ENCODE results near the gene ABCF1. TPM values are rescaled to one million over a fixed set of nuclear protein-coding genes. Genes with fewer than 3 reads are reported as not detected.

ABCF1 gene
- total and polyA plus RNA-seq, 2 of the 8 experiments (the other 6 are each of a cell fraction or from before 2014, with no cell fraction given) = 48.8 to 123 TPM

- Histone ChIP-seq H3K9me3 (ENCODE audit: insufficient read depth in 2 of 2, low read depth in 1 of 2, low read length in 1 of 2) (peaks cover 0 to 2% of the 10 kb centered on the region in 2 experiments; a peak in 1 of 4 replicates), H4K8ac (ENCODE audit: extremely low read depth, insufficient read depth, low read length) (no peak overlapping the region), H3K9ac (replicated peaks in 1 of 4; ENCODE audit: extremely low read depth in 1 of 4, low read depth in 3 of 4, low read length in 3 of 4) (no peak overlapping the region), H2BK20ac (ENCODE audit: low read length) (no peak overlapping the region), H3K27ac (ENCODE audit: low read depth, low read length) (no peak overlapping the region), H4K5ac (ENCODE audit: insufficient read length, low read depth, low read length) (no peak overlapping the region), H3K4me2 (ENCODE audit: insufficient read depth in 1 of 2, low read depth in 2 of 2, low read length in 2 of 2) (no peak overlapping the region), H3K23me2 (ENCODE audit: low read depth, low read length) (no peaks in the 10 kb centered on the region), H3K4me1 (replicated peaks in 1 of 4; ENCODE audit: control insufficient read depth in 3 of 4, insufficient read depth in 4 of 4, low read length in 3 of 4) (no peaks in the 10 kb centered on the region), H2BK5ac (ENCODE audit: low read depth, low read length) (no peak overlapping the region), H2BK15ac (ENCODE audit: low read length) (no peak overlapping the region), H3K18ac (ENCODE audit: extremely low read depth, low read length) (no peak overlapping the region), H3K14ac (ENCODE audit: insufficient read length) (no peak overlapping the region), H3K56ac (replicated peaks; ENCODE audit: insufficient read length, low read depth, low read length) (no peak overlapping the region), H3K4me3 (ENCODE audit: extremely low read depth in 1 of 4, insufficient read depth in 2 of 4, low read depth in 3 of 4, low read length in 4 of 4) (no peak overlapping the region), H3K27me3 (replicated peaks in 1 of 4; ENCODE audit: control insufficient read depth in 3 of 4, extremely low read depth in 1 of 4, insufficient read depth in 3 of 4, low read length in 3 of 4) (no peaks in the 10 kb centered on the region), H3K23ac (ENCODE audit: insufficient read length) (no peak overlapping the region), H2AFZ (ENCODE audit: low read length) (no peak overlapping the region), H2BK120ac (replicated peaks; ENCODE audit: low read depth, low read length) (no peak overlapping the region), H3K79me1 (ENCODE audit: low read depth, low read length) (peaks cover 2% of the 10 kb centered on the region; the same call in 1 of the 2 replicates), H2BK12ac (ENCODE audit: low read depth, low read length) (no peak overlapping the region), H3K36me3 (ENCODE audit: control insufficient read depth in 2 of 4, insufficient read depth in 4 of 4, low read length in 3 of 4) (peaks cover 15 to 69% (median 46%) of the 10 kb centered on the region in 4 experiments), H2AK5ac (ENCODE audit: low read depth, low read length) (no peak overlapping the region), H4K20me1 (replicated peaks in 1 of 2; ENCODE audit: control insufficient read depth in 1 of 2, insufficient read depth in 2 of 2, low read length in 2 of 2) (peaks cover 3 to 11% of the 10 kb centered on the region in 2 experiments), H4K91ac (replicated peaks; ENCODE audit: insufficient read length, low read length) (no peak overlapping the region), H3K4ac (replicated peaks; ENCODE audit: insufficient read length, low read depth, low read length) (no peak overlapping the region), H3K79me2 (ENCODE audit: control insufficient read depth in 1 of 2, insufficient read depth in 2 of 2, low read length in 2 of 2) (peaks cover 0 to 5% of the 10 kb centered on the region in 2 experiments; a peak in 1 of 4 replicates)
- DNase-seq (ENCODE audit: low read depth in 1 of 2, low spot score in 2 of 2) = no peak
- ChIA-PET POLR2A (ENCODE audit: partially characterized antibody) (interaction anchor here (0.9 to 27.0 kb wide), 9 partner anchors 6 to 58 kb away, joined by 3 to 712 read pairs (median 4); partner anchors contain the start of genes C6orf136, GNL1, MRPS18B and PPP1R10), CTCF (ENCODE audit: partially characterized antibody) (interaction anchor here (1.0 to 2.7 kb wide), 3 partner anchors 21 to 47 kb away, joined by 3 to 8 read pairs (median 3); no protein-coding TSS in a partner anchor)
- 85% methylated on average over 1 of the region's 1 CpG; no CpG with 5 or more reads in 1 of the 2 experiments for WGBS, 2 experiments (ENCODE audit: extremely low coverage in 1 of 2, insufficient coverage in 1 of 2, insufficient read length in 1 of 2, insufficient replicate concordance in 2 of 2, low coverage in 1 of 2, low lambda C conversion rate in 2 of 2, missing lambda C conversion rate in 1 of 2)
- TF ChIP-seq TEAD4 (IDR thresholded peaks at IDR 0.05; ENCODE audit: low read depth, low read length) (no peak), JUND (IDR thresholded peaks at IDR 0.05; ENCODE audit: low read length) (no peak)
- no peak for FAIRE-seq
Measured at GRCh38 chr6:30592287-30592686, 21.0 kb downstream of the ABCF1 start.
